Osteoblast (primary cell): ENCODE results near the gene AKAP13. TPM values are rescaled to one million over a fixed set of nuclear protein-coding genes. Genes with fewer than 3 reads are reported as not detected.

Source experiments
- DNase-seq: peaks from one replicate; pipeline ENCODE4 v3.0.0; 2011; ENCODE audit warnings: low spot score, mixed read lengths; ENCODE audit not compliant: insufficient read length; ENCODE audit errors: missing footprints
- H2AFZ ChIP-seq: 2 replicates; pipeline ENCODE4 v1.6.0; 2011; ENCODE audit warnings: mild to moderate bottlenecking, low read length
- H3K27ac ChIP-seq: 2 replicates; pipeline ENCODE4 v1.5.1; 2011; ENCODE audit warnings: mild to moderate bottlenecking, low read depth, low read length, moderate library complexity
- H3K27me3 ChIP-seq: 2 replicates; pipeline ENCODE4 v1.6.0; 2012; ENCODE audit warnings: mild to moderate bottlenecking, control low read depth, inconsistent platforms, low read length, moderate library complexity; ENCODE audit not compliant: insufficient read depth
- H3K36me3 ChIP-seq: 2 replicates; pipeline ENCODE4 v1.5.1; 2011; ENCODE audit warnings: mild to moderate bottlenecking, low read length, control low read depth, moderate library complexity; ENCODE audit not compliant: insufficient read depth
- H3K4me1 ChIP-seq: 2 replicates; pipeline ENCODE4 v1.5.1; 2011; ENCODE audit warnings: mild to moderate bottlenecking, low read length, control low read depth, moderate library complexity; ENCODE audit not compliant: insufficient read depth
- H3K4me2 ChIP-seq: 2 replicates; pipeline ENCODE4 v1.6.0; 2011; ENCODE audit warnings: mild to moderate bottlenecking, low read length; ENCODE audit not compliant: insufficient read depth
- H3K4me3 ChIP-seq: fragments of 200-600 bp; sonication (generic); 3 replicates; pipeline ENCODE4 v1.5.1; 2012; ENCODE audit warnings: mild to moderate bottlenecking, low read length, inconsistent platforms; ENCODE audit not compliant: insufficient read depth
- H3K79me2 ChIP-seq: 2 replicates; pipeline ENCODE4 v1.6.0; 2012; ENCODE audit warnings: mild to moderate bottlenecking, low read length, control low read depth, inconsistent platforms; ENCODE audit not compliant: insufficient read depth
- H3K9me3 ChIP-seq: 2 replicates; pipeline ENCODE4 v1.5.1; 2011; ENCODE audit warnings: low read depth, low read length, control low read depth
- H4K20me1 ChIP-seq: 2 replicates; pipeline ENCODE4 v1.6.0; 2012; ENCODE audit warnings: mild to moderate bottlenecking, low read length, control low read depth; ENCODE audit not compliant: insufficient read depth
- total RNA-seq: library from RNA; depleted of rRNA; stranded (reverse); fragments of >200 nt; gene quantifications from 2 replicates; pipeline ENCODE4 v1.2.3, GENCODE V29; 2012
- TF ChIP-seq, protein P1 (sequence below): IDR thresholded peaks from 2 replicates; pipeline ENCODE4 v1.5.1; 2011; ENCODE audit warnings: mild to moderate bottlenecking, low read depth, low read length, moderate library complexity; ENCODE audit errors: extremely low read depth

AKAP13 gene
- total RNA-seq, 1 donor = 77.1 TPM

DNA sequence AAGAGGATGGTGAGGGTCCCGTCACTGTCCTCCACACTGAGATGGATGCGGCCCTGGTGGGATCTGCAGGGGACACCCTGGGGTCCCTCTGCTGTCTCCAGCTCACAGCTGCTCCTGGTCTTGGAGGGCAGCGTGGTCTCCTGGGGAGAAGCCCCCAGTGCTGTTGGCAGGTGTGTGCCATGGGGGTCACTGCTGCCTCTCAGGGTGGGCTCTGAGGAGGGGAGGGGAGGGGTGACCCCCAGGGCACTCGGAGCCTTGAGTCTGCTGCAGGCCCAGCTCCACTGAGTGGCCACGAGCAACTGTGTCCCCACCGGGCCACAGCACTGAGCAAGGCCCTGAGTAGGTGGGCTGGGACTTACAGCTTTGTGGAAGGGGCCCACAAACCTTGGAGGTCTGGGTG, 379.6 kb downstream of the AKAP13 start:
- H3K27me3 ChIP-seq = no peaks in the 10 kb centered on the region
- H3K9me3 ChIP-seq = no peaks in the 10 kb centered on the region
- peaks cover 10% of the 10 kb centered on the region for H3K4me1 ChIP-seq
- peak; percentile 52 for DNase-seq
- no peak overlapping the region for H2AFZ ChIP-seq
- peaks cover 28% of the 10 kb centered on the region for H4K20me1 ChIP-seq
- TF ChIP-seq, protein P1, sequence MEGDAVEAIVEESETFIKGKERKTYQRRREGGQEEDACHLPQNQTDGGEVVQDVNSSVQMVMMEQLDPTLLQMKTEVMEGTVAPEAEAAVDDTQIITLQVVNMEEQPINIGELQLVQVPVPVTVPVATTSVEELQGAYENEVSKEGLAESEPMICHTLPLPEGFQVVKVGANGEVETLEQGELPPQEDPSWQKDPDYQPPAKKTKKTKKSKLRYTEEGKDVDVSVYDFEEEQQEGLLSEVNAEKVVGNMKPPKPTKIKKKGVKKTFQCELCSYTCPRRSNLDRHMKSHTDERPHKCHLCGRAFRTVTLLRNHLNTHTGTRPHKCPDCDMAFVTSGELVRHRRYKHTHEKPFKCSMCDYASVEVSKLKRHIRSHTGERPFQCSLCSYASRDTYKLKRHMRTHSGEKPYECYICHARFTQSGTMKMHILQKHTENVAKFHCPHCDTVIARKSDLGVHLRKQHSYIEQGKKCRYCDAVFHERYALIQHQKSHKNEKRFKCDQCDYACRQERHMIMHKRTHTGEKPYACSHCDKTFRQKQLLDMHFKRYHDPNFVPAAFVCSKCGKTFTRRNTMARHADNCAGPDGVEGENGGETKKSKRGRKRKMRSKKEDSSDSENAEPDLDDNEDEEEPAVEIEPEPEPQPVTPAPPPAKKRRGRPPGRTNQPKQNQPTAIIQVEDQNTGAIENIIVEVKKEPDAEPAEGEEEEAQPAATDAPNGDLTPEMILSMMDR = no peak
- no peak overlapping the region for H3K4me3 ChIP-seq
- H3K36me3 ChIP-seq = no peaks in the 10 kb centered on the region
- no peak overlapping the region for H3K4me2 ChIP-seq
- no peak overlapping the region for H3K27ac ChIP-seq
- peaks cover 7% of the 10 kb centered on the region for H3K79me2 ChIP-seq

DNA sequence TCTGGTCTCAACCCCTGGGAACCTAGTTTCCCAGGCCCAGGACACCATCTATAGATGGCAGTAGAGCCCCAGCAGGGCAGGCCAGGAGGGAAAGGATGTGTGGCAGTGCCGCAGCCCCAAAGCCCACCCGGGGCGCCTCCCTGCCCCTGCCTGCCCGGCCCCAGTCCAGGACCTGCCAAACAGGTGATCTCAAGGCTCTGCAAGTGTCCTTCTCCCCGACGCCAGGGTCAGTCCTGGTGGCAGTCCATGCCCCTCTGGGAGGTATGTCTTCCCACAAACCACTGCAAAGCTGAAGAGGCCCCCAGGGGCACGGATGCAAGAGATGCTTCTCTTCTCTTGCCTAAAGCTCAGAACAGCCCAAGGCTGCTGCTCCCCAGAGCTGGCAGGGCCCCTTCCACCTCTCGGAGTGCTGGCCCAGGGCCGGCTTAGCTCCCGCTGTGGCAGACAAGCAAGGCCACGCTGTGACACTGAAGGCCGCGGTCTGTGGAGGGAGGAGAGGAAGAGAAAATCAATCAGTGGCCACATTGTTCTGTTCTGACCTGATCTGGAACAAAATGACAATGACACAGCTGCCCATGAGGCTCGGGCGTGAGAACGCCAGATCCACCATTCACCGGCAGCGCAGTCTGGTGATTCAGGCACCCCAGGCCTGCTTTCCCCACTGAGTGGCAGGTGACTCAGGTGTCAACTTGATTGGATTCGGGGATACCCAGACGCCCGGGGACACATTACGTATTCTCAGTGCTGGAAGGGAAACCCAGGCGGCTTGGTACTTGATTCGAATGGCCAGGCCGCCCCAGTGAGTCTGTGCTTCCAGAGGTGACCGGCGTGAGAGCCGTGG, 380.3 kb downstream of the AKAP13 start:
- Histone ChIP-seq H4K20me1 (peaks cover 29% of the 10 kb centered on the region), H3K27me3 (no peaks in the 10 kb centered on the region), H3K27ac (no peak overlapping the region), H3K36me3 (no peaks in the 10 kb centered on the region), H3K4me3 (no peak overlapping the region), H3K79me2 (peaks cover 7% of the 10 kb centered on the region), H2AFZ (no peak overlapping the region), H3K4me2 (no peak overlapping the region), H3K4me1 (peaks cover 10% of the 10 kb centered on the region), H3K9me3 (no peaks in the 10 kb centered on the region)
- DNase-seq = peak; percentile 94
- TF ChIP-seq, protein P1 = no peak

DNA sequence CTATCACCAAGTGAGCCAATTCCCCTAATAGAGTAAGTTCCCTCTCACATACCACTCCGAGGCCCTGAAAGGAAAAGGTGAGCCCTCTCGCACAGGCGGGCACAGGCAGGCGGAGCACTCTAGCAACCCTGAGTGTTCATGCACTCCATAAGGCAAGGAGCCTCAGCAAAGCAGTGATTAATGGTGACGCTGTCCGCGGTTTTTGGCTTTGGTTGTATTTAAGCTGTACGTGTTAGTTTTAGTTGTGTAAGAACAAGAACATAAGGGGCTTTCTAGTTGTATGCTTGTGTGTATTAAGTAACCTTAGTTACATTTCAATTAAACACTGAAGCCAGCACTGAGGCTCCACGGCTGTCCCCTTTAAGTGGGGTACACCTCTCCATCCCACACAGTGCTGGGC, 381.2 kb downstream of the AKAP13 start:
- Histone ChIP-seq H3K4me1 (peaks cover 10% of the 10 kb centered on the region), H3K27ac (peak overlapping the region; percentile 61), H3K27me3 (no peaks in the 10 kb centered on the region), H3K36me3 (no peaks in the 10 kb centered on the region), H2AFZ (no peak overlapping the region), H3K9me3 (no peaks in the 10 kb centered on the region), H3K4me3 (no peak overlapping the region), H4K20me1 (peaks cover 31% of the 10 kb centered on the region), H3K79me2 (peaks cover 7% of the 10 kb centered on the region), H3K4me2 (no peak overlapping the region)
- TF ChIP-seq, protein P1 = no peak
- peak; percentile 91 for DNase-seq

DNA sequence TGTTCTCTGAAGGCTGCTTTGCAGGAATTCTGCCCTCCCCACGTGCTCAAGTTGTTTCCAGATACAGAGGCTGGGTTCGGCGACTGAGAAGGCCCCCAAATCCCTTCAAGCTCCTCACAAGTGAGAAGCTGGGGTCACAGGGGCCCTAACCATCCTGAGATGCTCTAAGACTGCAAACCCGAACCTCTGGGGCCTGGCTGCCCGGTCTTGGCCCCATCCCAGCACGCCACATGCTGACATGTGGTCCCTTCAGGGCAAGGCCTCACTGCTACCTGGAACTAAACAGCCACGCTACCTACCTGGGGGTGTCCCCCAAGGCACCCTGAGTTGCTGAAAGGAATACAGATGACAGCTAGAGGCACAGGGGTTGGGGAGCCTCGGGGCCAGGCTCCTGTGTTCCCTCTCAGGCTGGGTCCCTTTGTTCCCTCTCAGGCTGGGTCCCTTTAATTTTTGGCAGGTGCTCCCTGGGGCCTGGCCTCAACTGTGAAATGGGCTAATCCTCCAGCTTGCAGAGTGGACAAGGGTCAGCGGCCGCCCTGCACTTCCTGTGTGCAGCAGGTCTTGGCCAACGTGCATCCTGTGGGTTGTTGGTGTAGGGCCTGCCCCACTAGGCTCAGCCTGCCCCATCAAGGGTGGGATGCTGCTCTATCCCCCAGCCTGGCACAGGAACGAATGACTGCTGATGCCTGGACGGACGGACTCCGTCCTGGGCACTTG, 381.8 kb downstream of the AKAP13 start:
- TF ChIP-seq, protein P1 = no peak
- no peak overlapping the region for H3K4me2 ChIP-seq
- H2AFZ ChIP-seq = no peak overlapping the region
- H4K20me1 ChIP-seq = peaks cover 31% of the 10 kb centered on the region
- peak overlapping the region; percentile 61 for H3K27ac ChIP-seq
- peak; percentile 65 for DNase-seq
- no peaks in the 10 kb centered on the region for H3K36me3 ChIP-seq
- no peaks in the 10 kb centered on the region for H3K9me3 ChIP-seq
- H3K4me1 ChIP-seq = peaks cover 10% of the 10 kb centered on the region
- no peaks in the 10 kb centered on the region for H3K27me3 ChIP-seq
- H3K4me3 ChIP-seq = no peak overlapping the region
- H3K79me2 ChIP-seq = peaks cover 7% of the 10 kb centered on the region
